ENCODE measurements around the gene PRMT1. TPM values are rescaled to one million over a fixed set of nuclear protein-coding genes. Genes with fewer than 3 reads are reported as not detected.

Gene PRMT1
- total RNA-seq, 1 donor from 2014 or later = 90.8 TPM

- DNase-seq (peak; percentile 100), ATAC-seq (peak; percentile 74)
- Histone ChIP-seq H3K4me1 (peaks cover 34% of the 10 kb centered on the region), H3K36me3 (no peaks in the 10 kb centered on the region), H3K27me3 (no peaks in the 10 kb centered on the region), H3K4me3 (peak within 1 kb of the TSS; percentile 91), H3K27ac (peak within 1 kb of the TSS; percentile 100), H3K9me3 (no peaks in the 10 kb centered on the region)
- intact Hi-C loops (cut with DNase I) = no loop called here
- no peak for TF ChIP-seq CTCF (IDR thresholded peaks at IDR 0.05)
Measured at GRCh38 chr19:49640113-49640898, 36.8 kb upstream of the PRMT1 start, which contains the start of gene RRAS. Gene RRAS, minus strand, starts transcription at chr19:49640143. Its CDS starts 45 bp downstream, at chr19:49640098.

- ATAC-seq (peak; percentile 82), DNase-seq (peak; percentile 100)
- H3K36me3 ChIP-seq = peaks cover 7% of the 10 kb centered on the region
Measured at GRCh38 chr19:49641688-49642491, 35.2 kb upstream of the PRMT1 start, which contains the start of gene SCAF1. Gene SCAF1, plus strand, starts transcription at chr19:49642209. Its CDS starts 2,818 bp downstream, at chr19:49645027.

GRCh38 chr19:49642492-49643035, 34.5 kb upstream of the PRMT1 start:
- H3K4me3 ChIP-seq = peak overlapping the region; percentile 91
- no peaks in the 10 kb centered on the region for H3K27me3 ChIP-seq
- TF ChIP-seq CTCF (IDR thresholded peaks at IDR 0.05) = no peak
- intact Hi-C loops (cut with DNase I) = no loop called here
- H3K9me3 ChIP-seq = no peaks in the 10 kb centered on the region
- no peak for ATAC-seq
- H3K27ac ChIP-seq = peak overlapping the region; percentile 100
- H3K4me1 ChIP-seq = peaks cover 32% of the 10 kb centered on the region
- H3K36me3 ChIP-seq = peaks cover 14% of the 10 kb centered on the region
- DNase-seq = no peak

More at GRCh38 chr19:49641688-49642491, 35.2 kb upstream of the PRMT1 start, which contains the start of gene SCAF1:
- no peak for TF ChIP-seq CTCF (IDR thresholded peaks at IDR 0.05)
- Histone ChIP-seq H3K9me3 (no peaks in the 10 kb centered on the region), H3K27me3 (no peaks in the 10 kb centered on the region), H3K4me3 (peak within 1 kb of the TSS; percentile 91), H3K4me1 (peaks cover 32% of the 10 kb centered on the region), H3K27ac (peak within 1 kb of the TSS; percentile 100)
- intact Hi-C loops (cut with DNase I) = no loop called here

- no peaks in the 10 kb centered on the region for H3K9me3 ChIP-seq
- DNase-seq (no peak), ATAC-seq (no peak)
- no peak overlapping the region for H3K4me3 ChIP-seq
- TF ChIP-seq CTCF (IDR thresholded peaks at IDR 0.05) = no peak
- H3K4me1 ChIP-seq = peaks cover 23% of the 10 kb centered on the region
- intact Hi-C loops (cut with DNase I) = no loop called here
- no peaks in the 10 kb centered on the region for H3K27me3 ChIP-seq
- H3K36me3 ChIP-seq = peaks cover 23% of the 10 kb centered on the region
- no peak overlapping the region for H3K27ac ChIP-seq
Measured at GRCh38 chr19:49643466-49643865, 33.6 kb upstream of the PRMT1 start.

- DNase-seq = no peak
- TF ChIP-seq CTCF (IDR thresholded peaks at IDR 0.05) = no peak
- Histone ChIP-seq H3K9me3 (no peaks in the 10 kb centered on the region), H3K27ac (no peak overlapping the region), H3K27me3 (no peaks in the 10 kb centered on the region), H3K36me3 (peaks cover 44% of the 10 kb centered on the region), H3K4me3 (no peak overlapping the region), H3K4me1 (peaks cover 14% of the 10 kb centered on the region)
- ATAC-seq = no peak
- intact Hi-C loops (cut with DNase I) = no loop called here
Measured at GRCh38 chr19:49645592-49645991, 31.5 kb upstream of the PRMT1 start.
